Bronchial epithelial cell (primary cell): Measurements from ENCODE around the gene ELN. TPM values are rescaled to one million over a fixed set of nuclear protein-coding genes. Genes with fewer than 3 reads are reported as not detected.

Experiments
- DNase-seq: peaks from one replicate; pipeline ENCODE4 v3.0.0-alpha.2; 2010; ENCODE audit warnings: low read depth
- FAIRE-seq: peaks from 2 replicates; lab custom pipeline; 2011; peaks lifted over from hg19 to GRCh38; lab: Jason Lieb, UNC
- H3K27me3 ChIP-seq: 2 replicates; pipeline ENCODE4 v1.5.1; 2011; ENCODE audit warnings: low read length; ENCODE audit not compliant: control insufficient read depth, insufficient read depth
- H3K36me3 ChIP-seq: 2 replicates; pipeline ENCODE4 v1.5.1; 2011; ENCODE audit warnings: low read length; ENCODE audit not compliant: control insufficient read depth, insufficient read depth
- H3K4me3 ChIP-seq: 2 replicates; pipeline ENCODE4 v1.5.1; 2011; ENCODE audit warnings: mild to moderate bottlenecking, low read depth, low read length, control low read depth
- CTCF ChIP-seq: IDR thresholded peaks from 2 replicates; pipeline ENCODE4 v1.5.1; 2011; ENCODE audit warnings: mild to moderate bottlenecking, moderate library complexity, low read length, control low read depth, inconsistent platforms; ENCODE audit not compliant: insufficient read depth, severe bottlenecking
- total RNA-seq: library from RNA; depleted of rRNA; stranded (reverse); fragments of >200 nt; gene quantifications from 2 replicates; pipeline ENCODE4 v1.2.1, GENCODE V29; 2014

Gene ELN
- total RNA-seq, 1 donor from 2014 or later, result under 0.01 TPM

GRCh38 chr7:74106846-74107245 lies 78.9 kb downstream of the ELN start:
- FAIRE-seq (no peak), DNase-seq (no peak)
- TF ChIP-seq CTCF, result no peak
- H3K4me3 ChIP-seq, result no peak overlapping the region
- H3K27me3 ChIP-seq, result no peaks in the 10 kb centered on the region
- H3K36me3 ChIP-seq, result peaks cover 27% of the 10 kb centered on the region

GRCh38 chr7:74115326-74115725 lies 87.4 kb downstream of the ELN start:
- DNase-seq (no peak), FAIRE-seq (no peak)
- H3K27me3 ChIP-seq, result no peaks in the 10 kb centered on the region
- no peak for TF ChIP-seq CTCF
- no peak overlapping the region for H3K4me3 ChIP-seq
- peaks cover 13% of the 10 kb centered on the region for H3K36me3 ChIP-seq

- no peak overlapping the region for H3K4me3 ChIP-seq
- H3K27me3 ChIP-seq, result no peaks in the 10 kb centered on the region
- FAIRE-seq, result no peak
- TF ChIP-seq CTCF, result no peak
- DNase-seq, result no peak
- peaks cover 16% of the 10 kb centered on the region for H3K36me3 ChIP-seq
Measured at GRCh38 chr7:74116356-74116755, 88.4 kb downstream of the ELN start.

Other genes with a start within 250 kb of the ELN start
- gene CLDN4, start 197.2 kb upstream of the ELN start, total RNA-seq, result 55.5 and 126 TPM in 2 replicates
- gene METTL27, start 185.7 kb upstream of the ELN start, total RNA-seq, result 0.26 and 3.3 TPM in 2 replicates
- not detected in 2 replicates for gene TMEM270, start 167.0 kb upstream of the ELN start, total RNA-seq
- gene LIMK1, start 55.6 kb downstream of the ELN start, total RNA-seq, result 11.6 and 16.6 TPM in 2 replicates
- gene EIF4H, start 146.2 kb downstream of the ELN start, total RNA-seq, result 370 and 440 TPM in 2 replicates
- 0.26 and 1.8 TPM in 2 replicates for gene LAT2, start 181.8 kb downstream of the ELN start, total RNA-seq
- 12.4 and 15.6 TPM in 2 replicates for gene RFC2, start 226.2 kb downstream of the ELN start, total RNA-seq